ENCODE measurements around the gene SHLD1.
A peak's percentile ranks its signal among the peaks of the same experiment; 100 is the strongest.
"Not testable (repeated sequence)": the region's sequence is repeated elsewhere in the genome, so short reads cannot be mapped to it uniquely, and the experiment has no call there.

Gene SHLD1

GRCh38 chr20:5780846-5781217, 30.6 kb downstream of the SHLD1 start:
- DNase-seq (ENCODE audit: low spot score) (no peak), FAIRE-seq (no peak)

GRCh38 chr20:5781367-5781766, 31.2 kb downstream of the SHLD1 start:
- FAIRE-seq; DNase-seq (ENCODE audit: low spot score): not testable (repeated sequence)

GRCh38 chr20:5781798-5782750, 31.9 kb downstream of the SHLD1 start:
- no peak for DNase-seq (ENCODE audit: low spot score)
- no peak for FAIRE-seq

GRCh38 chr20:5784735-5785134, 34.5 kb downstream of the SHLD1 start:
- FAIRE-seq (no peak), DNase-seq (ENCODE audit: low spot score) (no peak)

GRCh38 chr20:5785146-5785545, 34.9 kb downstream of the SHLD1 start:
- DNase-seq (ENCODE audit: low spot score) (no peak), FAIRE-seq (no peak)

- DNase-seq (ENCODE audit: low spot score), result no peak
- no peak for FAIRE-seq
These were observed 37.0 kb downstream of the SHLD1 start for GRCh38 chr20:5786930-5787795.

- no peak for DNase-seq (ENCODE audit: low spot score)
These were observed 37.6 kb downstream of the SHLD1 start for GRCh38 chr20:5787796-5788165.

GRCh38 chr20:5788385-5788895, 38.2 kb downstream of the SHLD1 start:
- DNase-seq (ENCODE audit: low spot score), result peak; percentile 82
- no peak for FAIRE-seq

More at GRCh38 chr20:5787796-5788165, 37.6 kb downstream of the SHLD1 start:
- FAIRE-seq, result no peak

- no peak for FAIRE-seq
- no peak for DNase-seq (ENCODE audit: low spot score)
These were observed 39.6 kb downstream of the SHLD1 start for GRCh38 chr20:5789827-5790226.

GRCh38 chr20:5793916-5794315, 43.7 kb downstream of the SHLD1 start:
- no peak for FAIRE-seq
- no peak for DNase-seq (ENCODE audit: low spot score)

GRCh38 chr20:5796331-5797040, 46.3 kb downstream of the SHLD1 start:
- FAIRE-seq, result no peak
- no peak for DNase-seq (ENCODE audit: low spot score)

GRCh38 chr20:5797165-5797564, 47.0 kb downstream of the SHLD1 start:
- DNase-seq (ENCODE audit: low spot score) (no peak), FAIRE-seq (no peak)

GRCh38 chr20:5797843-5798462, 47.8 kb downstream of the SHLD1 start:
- DNase-seq (ENCODE audit: low spot score) (no peak), FAIRE-seq (no peak)

GRCh38 chr20:5803754-5804303, 53.6 kb downstream of the SHLD1 start:
- not testable (repeated sequence) for FAIRE-seq; DNase-seq (ENCODE audit: low spot score)

- peak; percentile 55 for FAIRE-seq
These were observed 56.5 kb downstream of the SHLD1 start for GRCh38 chr20:5806457-5807263.

GRCh38 chr20:5807431-5807830, 57.2 kb downstream of the SHLD1 start:
- FAIRE-seq (no peak), DNase-seq (ENCODE audit: low spot score) (no peak)

More at GRCh38 chr20:5806457-5807263, 56.5 kb downstream of the SHLD1 start:
- DNase-seq (ENCODE audit: low spot score), result no peak

GRCh38 chr20:5808901-5809300, 58.7 kb downstream of the SHLD1 start:
- DNase-seq (ENCODE audit: low spot score) (no peak), FAIRE-seq (no peak)

GRCh38 chr20:5809495-5809894, 59.3 kb downstream of the SHLD1 start:
- FAIRE-seq (no peak), DNase-seq (ENCODE audit: low spot score) (no peak)

GRCh38 chr20:5810800-5811422, 60.7 kb downstream of the SHLD1 start:
- DNase-seq (ENCODE audit: low spot score) (no peak), FAIRE-seq (no peak)
